Ascending aorta (tissue), 2 donors: ENCODE results near the gene PRKCI. TPM values are rescaled to one million over a fixed set of nuclear protein-coding genes. Genes with fewer than 3 reads are reported as not detected.
"Not testable (repeated sequence)": the region's sequence is repeated elsewhere in the genome, so short reads cannot be mapped to it uniquely, and the experiment has no call there.

Experiments used
- DNase-seq, 2 donors: peaks; one replicate each; pipeline ENCODE4 v3.0.0-alpha.2; 2019; ENCODE audit warnings: low spot score in 2 of 2
- H3K27ac ChIP-seq, 2 donors: fragments of 200-600 bp; sonication (generic); one replicate each; pipeline ENCODE4 v1.5.1; 2016 to 2017; ENCODE audit warnings: mild to moderate bottlenecking in 1 of 2
- H3K27me3 ChIP-seq: fragments of 200-600 bp; sonication (generic); one replicate; pipeline ENCODE4 v1.5.1; 2017
- H3K36me3 ChIP-seq, 2 donors: fragments of 200-600 bp; sonication (generic); one replicate each; pipeline ENCODE4 v1.5.1; 2016
- H3K4me1 ChIP-seq, 2 donors: fragments of 200-600 bp; sonication (generic); one replicate each; pipeline ENCODE4 v1.5.1; 2016 to 2017; ENCODE audit warnings: mild to moderate bottlenecking in 1 of 2
- H3K4me3 ChIP-seq, 2 donors: fragments of 200-600 bp; sonication (generic); one replicate each; pipeline ENCODE4 v1.5.1; 2016 to 2017; ENCODE audit warnings: mild to moderate bottlenecking in 1 of 2
- H3K9me3 ChIP-seq, 2 donors: fragments of 200-600 bp; sonication (generic); one replicate each; pipeline ENCODE4 v1.5.1; 2016
- intact Hi-C: fragments of 100-400 bp; cut with DNase I; formaldehyde crosslinking; loops from one replicate; pipeline ENCODE4 v1.15.1; 2023
- total RNA-seq: library from RNA; depleted of rRNA; stranded (reverse); fragments of >200 nt; gene quantifications from one replicate; pipeline ENCODE4 v1.1.0, GENCODE V29; 2016
- TF ChIP-seq, protein P1 (sequence below), 3 experiments: fragments of 200-600 bp in 2 of 3; fragments of 450-650 bp in 1 of 3; sonication (generic) in 2 of 3; IDR thresholded peaks; one replicate each; pipeline ENCODE4 v1.5.1; 2016 to 2019; ENCODE audit warnings: antibody characterized with exemption in 3 of 3, mild to moderate bottlenecking in 1 of 3, moderate library complexity in 1 of 3

Gene PRKCI
- total RNA-seq, 1 donor from 2014 or later: 20.3 TPM

DNA sequence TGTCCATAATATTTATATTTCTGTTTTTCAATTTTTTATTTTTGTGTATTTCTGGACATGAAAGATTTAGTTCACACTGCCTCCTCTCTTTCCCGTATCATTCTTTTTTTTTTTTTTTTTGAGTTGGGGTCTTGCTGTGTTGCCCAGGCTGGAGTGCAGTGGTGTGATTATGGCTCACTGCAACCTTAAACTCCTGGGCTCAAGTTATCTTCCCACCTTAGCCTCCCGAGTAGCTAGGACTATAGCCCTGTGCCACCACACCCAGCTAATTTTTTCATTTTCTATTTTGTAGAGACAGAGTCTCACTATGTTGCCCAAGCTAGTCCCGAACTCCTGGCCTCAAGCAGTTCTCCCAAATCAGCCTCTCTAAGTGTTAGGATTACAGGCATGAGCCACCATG is 53.6 kb downstream of the PRKCI start:
- no peaks in the 10 kb centered on the region for H3K9me3 ChIP-seq
- H3K27me3 ChIP-seq: no peaks in the 10 kb centered on the region
- DNase-seq: no peak
- TF ChIP-seq, protein P1, sequence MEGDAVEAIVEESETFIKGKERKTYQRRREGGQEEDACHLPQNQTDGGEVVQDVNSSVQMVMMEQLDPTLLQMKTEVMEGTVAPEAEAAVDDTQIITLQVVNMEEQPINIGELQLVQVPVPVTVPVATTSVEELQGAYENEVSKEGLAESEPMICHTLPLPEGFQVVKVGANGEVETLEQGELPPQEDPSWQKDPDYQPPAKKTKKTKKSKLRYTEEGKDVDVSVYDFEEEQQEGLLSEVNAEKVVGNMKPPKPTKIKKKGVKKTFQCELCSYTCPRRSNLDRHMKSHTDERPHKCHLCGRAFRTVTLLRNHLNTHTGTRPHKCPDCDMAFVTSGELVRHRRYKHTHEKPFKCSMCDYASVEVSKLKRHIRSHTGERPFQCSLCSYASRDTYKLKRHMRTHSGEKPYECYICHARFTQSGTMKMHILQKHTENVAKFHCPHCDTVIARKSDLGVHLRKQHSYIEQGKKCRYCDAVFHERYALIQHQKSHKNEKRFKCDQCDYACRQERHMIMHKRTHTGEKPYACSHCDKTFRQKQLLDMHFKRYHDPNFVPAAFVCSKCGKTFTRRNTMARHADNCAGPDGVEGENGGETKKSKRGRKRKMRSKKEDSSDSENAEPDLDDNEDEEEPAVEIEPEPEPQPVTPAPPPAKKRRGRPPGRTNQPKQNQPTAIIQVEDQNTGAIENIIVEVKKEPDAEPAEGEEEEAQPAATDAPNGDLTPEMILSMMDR (IDR thresholded peaks at IDR 0.05): no peak
- no peak overlapping the region for H3K4me3 ChIP-seq
- no peaks in the 10 kb centered on the region for H3K4me1 ChIP-seq
- H3K36me3 ChIP-seq: peaks cover 33 to 37% of the 10 kb centered on the region in 2 donors
- H3K27ac ChIP-seq: no peak overlapping the region
- intact Hi-C loops: no loop called here

DNA sequence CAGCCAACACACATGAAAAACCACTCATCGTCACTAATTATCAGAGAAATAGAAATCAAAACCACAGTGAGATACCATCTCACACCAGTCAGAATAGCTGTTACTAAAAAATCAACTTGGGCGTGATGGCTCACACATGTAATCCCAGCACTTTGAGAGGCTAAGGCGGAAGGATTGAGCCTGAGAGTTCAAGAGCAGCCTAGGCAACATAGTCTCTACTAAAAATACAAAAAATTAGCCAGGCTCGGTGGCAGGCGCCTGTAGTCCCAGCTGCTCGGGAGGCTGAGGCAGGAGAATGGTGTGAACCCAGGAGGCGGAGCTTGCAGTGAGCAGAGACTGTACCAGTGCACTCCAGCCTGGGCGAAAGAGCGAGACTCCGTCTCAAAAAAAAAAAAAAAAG is 55.1 kb downstream of the PRKCI start:
- H3K27ac ChIP-seq, DNase-seq, H3K4me3 ChIP-seq, H3K27me3 ChIP-seq, intact Hi-C loops, H3K9me3 ChIP-seq, H3K4me1 ChIP-seq: not testable (repeated sequence)
- peaks cover 22 to 28% of the 10 kb centered on the region in 2 donors for H3K36me3 ChIP-seq

DNA sequence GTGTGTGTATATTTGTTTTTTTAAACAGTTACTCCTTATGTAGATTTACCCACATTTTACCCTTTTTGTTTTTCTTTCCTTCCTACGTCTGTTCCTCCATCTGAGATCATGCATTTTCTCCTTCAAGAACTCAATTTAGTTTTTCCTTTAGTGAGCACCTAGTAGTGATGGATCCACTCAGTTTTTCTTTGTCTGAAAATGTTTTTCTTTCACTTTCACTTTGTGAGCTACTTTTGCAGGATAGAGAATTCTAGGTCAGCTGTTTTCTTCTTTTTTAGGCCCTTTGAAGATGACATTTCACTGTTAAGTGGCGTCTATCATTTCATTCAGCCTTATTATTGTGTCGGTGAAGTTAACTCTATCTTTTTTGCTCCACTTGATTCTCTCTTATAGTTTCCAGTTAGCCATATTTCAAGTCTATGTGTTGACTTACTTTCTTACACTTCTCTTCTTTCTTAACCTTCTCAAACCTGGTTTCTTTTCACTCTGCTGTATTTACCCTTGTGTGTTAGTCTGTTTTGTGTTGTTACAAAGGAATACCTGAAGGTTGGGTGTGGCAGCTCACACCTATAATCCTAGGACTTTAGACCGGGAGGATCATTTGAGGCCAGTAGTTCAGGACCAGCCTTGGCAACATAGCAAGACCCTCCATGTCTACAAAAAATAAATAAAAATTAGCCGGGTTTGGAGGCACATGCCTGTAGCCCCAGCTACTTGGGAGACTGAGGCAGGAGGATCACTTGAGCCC is 55.8 kb downstream of the PRKCI start:
- H3K27me3 ChIP-seq: no peaks in the 10 kb centered on the region
- peaks cover 22 to 28% of the 10 kb centered on the region in 2 donors for H3K36me3 ChIP-seq
- DNase-seq: no peak
- TF ChIP-seq, protein P1 (IDR thresholded peaks at IDR 0.05): no peak
- intact Hi-C loops: no loop called here
- no peak overlapping the region for H3K27ac ChIP-seq
- H3K4me3 ChIP-seq: peak overlapping the region in 1 of 2 donors; percentile 13
- no peaks in the 10 kb centered on the region for H3K4me1 ChIP-seq
- no peaks in the 10 kb centered on the region for H3K9me3 ChIP-seq

DNA sequence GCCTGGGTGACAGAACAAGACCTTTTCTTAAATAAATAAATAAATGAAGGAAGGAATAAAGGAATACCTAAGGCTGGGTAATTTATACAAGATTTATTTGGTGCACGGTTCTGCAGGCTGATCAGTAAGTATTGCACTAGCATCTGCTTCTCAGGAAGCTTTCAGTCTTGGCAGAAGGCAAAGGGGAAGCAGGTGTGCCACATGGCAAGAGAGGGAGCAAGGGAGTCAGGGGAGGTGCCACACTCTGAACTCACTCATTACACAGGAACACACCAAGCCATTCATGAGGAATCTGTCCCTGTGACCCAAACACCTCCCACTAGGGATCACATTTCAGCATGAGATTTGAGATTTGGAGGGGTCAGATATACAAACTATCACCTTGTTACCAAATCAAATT is 56.4 kb downstream of the PRKCI start:
- peaks cover 17 to 28% of the 10 kb centered on the region in 2 donors for H3K36me3 ChIP-seq
- TF ChIP-seq, protein P1 (IDR thresholded peaks at IDR 0.05): no peak
- H3K4me3 ChIP-seq: no peak overlapping the region
- no peak overlapping the region for H3K27ac ChIP-seq
- H3K9me3 ChIP-seq: no peaks in the 10 kb centered on the region
- intact Hi-C loops: no loop called here
- H3K4me1 ChIP-seq: no peaks in the 10 kb centered on the region
- DNase-seq: no peak
- no peaks in the 10 kb centered on the region for H3K27me3 ChIP-seq

DNA sequence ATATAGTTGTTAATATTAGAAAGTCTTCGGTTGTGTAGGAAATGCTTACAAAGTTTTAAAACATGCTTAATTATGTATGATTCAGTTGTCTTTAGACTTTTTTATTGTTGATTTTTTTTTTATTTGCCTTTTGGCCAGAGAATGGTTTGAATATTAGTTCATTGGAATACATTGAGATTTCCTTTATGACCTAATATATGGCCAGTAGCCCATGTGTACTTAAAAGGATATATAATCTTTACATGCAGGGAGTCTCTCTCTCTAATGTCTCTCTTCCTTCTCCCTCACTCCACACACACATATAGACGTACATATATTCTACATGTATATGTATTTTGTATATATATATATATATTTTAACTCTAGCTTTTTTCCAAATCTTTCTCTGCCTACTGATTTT is 68.0 kb downstream of the PRKCI start:
- H3K27me3 ChIP-seq: no peaks in the 10 kb centered on the region
- no peaks in the 10 kb centered on the region for H3K4me1 ChIP-seq
- no peaks in the 10 kb centered on the region for H3K9me3 ChIP-seq
- H3K27ac ChIP-seq: no peak overlapping the region
- H3K36me3 ChIP-seq: peaks cover 16 to 53% of the 10 kb centered on the region in 2 donors
- intact Hi-C loops: no loop called here
- no peak for DNase-seq
- H3K4me3 ChIP-seq: no peak overlapping the region
- TF ChIP-seq, protein P1 (IDR thresholded peaks at IDR 0.05): no peak

DNA sequence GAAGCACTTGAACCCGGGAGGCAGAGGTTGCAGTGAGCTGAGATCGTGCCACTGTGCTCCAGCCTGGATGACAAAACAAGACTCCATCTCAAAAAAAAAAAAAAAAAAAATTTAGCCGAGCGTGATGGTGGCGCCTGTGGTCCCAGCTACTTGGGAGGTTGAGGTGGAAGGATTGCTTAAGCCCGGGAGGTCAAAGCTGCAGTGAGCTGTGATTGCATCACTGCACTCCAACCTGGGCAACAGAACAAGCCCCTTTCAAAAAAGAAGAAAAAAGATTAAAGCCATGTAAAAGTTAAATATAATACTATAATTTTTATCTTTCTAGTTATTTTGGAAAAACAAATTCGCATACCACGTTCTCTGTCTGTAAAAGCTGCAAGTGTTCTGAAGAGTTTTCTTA is 73.4 kb downstream of the PRKCI start:
- no peak overlapping the region for H3K27ac ChIP-seq
- H3K27me3 ChIP-seq: no peaks in the 10 kb centered on the region
- H3K9me3 ChIP-seq: no peaks in the 10 kb centered on the region
- no peaks in the 10 kb centered on the region for H3K4me1 ChIP-seq
- no peak for DNase-seq
- TF ChIP-seq, protein P1 (IDR thresholded peaks at IDR 0.05): no peak
- H3K4me3 ChIP-seq: no peak overlapping the region
- H3K36me3 ChIP-seq: peaks cover 19 to 70% of the 10 kb centered on the region in 2 donors
- intact Hi-C loops: no loop called here
